NCI-H146 (cell line): Measurements from ENCODE around the gene CARD8.
"Not testable (repeated sequence)": the region's sequence is repeated elsewhere in the genome, so short reads cannot be mapped to it uniquely, and the experiment has no call there.

Experiments
- DNase-seq: peaks from one replicate; lab custom pipeline; 2025; lab: John Stamatoyannopoulos, UW

CARD8 gene

GRCh38 chr19:48260359-48260714 lies 4.6 kb upstream of the CARD8 start:
- DNase-seq = not testable (repeated sequence)

- DNase-seq = not testable (repeated sequence)
These were observed 3.3 kb upstream of the CARD8 start for GRCh38 chr19:48258992-48259391.

DNA sequence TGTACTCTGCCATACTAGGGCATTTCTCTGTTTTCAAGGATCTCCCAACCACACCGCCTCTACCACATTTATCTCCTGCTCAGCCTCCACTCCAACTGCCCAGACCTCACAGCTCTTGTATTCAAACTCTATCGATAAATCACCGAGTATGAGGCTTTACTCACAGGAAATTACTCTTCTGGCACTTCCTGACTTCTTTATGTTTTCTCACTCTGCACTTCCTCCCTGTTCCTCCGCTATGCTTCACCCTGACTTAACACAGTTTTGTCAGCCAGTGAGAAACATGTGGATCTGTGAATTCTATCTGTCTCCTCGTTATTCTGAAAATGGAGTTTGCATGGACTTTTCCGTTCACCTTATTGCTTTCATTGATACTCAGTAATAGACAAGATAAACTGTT lies 2.6 kb upstream of the CARD8 start:
- DNase-seq = no peak

- DNase-seq = no peak
These were observed 1.2 kb downstream of the CARD8 start for GRCh38 chr19:48254529-48254970.

DNA sequence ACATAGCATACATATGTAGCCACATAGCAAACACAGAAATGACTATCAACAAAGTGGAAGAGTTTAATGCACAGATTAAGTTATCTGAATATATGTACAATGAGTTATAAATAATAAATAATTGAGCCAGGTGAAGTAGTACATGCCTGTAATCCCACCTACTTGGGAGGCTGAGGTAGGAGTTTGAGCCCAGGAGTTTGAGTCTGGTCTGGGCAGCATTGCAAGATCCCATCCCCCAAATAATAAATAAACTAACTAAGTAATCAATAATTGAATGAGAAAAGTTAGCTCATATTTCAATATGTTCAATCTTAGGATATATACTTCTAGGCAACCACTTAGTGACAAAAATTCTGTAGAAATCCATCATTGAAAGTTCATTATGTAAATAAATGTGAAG lies 1.7 kb downstream of the CARD8 start:
- DNase-seq = no peak

DNA sequence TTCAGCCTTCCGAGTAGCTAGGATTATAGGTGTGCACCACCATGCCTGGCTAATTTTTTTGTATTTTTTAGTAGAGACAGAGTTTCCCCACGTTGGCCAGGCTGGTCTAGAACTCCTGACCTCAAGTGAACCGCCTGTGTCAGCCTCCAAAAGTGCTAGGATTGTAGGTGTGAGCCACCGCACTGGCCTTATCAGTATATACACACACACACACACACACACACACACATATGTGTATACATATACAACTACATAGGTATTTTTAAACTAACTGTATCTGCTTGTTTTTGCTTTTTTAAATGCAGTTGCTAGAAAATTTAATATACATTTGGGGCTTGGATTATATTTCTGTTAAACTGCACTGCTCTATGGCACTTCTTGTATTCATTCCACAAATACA lies 3.1 kb downstream of the CARD8 start:
- no peak for DNase-seq

- no peak for DNase-seq
These were observed 5.3 kb downstream of the CARD8 start for GRCh38 chr19:48250290-48251025.

DNA sequence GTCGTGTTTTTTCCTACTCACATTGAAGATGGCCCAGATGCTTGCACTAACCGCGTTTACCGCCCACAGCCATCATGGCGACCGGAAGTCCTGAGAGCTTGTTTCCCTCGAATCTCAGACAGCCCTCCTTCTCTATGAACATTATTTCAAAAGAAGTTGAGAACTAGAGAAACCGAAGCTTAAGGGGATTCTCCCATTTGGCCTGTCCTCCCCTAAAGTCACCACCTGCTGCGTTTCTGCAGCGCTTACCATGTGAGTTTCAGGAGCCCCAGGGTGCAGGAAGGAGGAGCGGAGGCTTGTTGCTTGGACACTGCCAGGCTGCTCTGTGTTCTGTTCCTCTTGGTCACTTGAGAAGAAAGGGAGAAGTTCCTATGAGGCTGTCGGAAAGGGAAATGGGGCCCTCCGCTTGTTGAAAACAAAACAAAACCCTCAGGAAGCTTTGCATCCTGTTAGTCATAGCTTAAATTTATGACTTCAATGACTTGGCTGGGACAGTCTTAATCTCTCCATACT lies 6.2 kb downstream of the CARD8 start:
- DNase-seq = no peak

GRCh38 chr19:48248081-48248833 lies 7.5 kb downstream of the CARD8 start:
- no peak for DNase-seq

GRCh38 chr19:48247212-48247611 lies 8.5 kb downstream of the CARD8 start:
- DNase-seq = no peak

DNA sequence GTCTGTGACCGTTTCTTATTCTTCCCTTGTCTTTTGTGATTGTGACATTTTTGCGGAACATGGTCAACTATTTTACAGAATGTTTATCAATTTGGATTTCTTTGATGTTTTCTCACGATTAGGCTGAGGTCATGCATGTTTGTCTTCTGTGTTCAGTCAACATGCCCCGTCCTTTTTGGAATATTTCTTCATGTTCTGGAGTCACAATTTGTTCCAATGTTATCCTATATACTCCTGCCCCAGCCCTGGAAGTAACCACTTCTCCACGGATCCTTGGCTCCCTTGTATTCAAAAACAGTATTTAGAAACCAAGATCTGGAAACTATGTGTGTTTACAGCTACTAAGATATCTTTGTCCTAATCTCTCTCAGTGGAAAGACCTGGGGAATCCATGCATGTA lies 9.6 kb downstream of the CARD8 start:
- DNase-seq = no peak

DNA sequence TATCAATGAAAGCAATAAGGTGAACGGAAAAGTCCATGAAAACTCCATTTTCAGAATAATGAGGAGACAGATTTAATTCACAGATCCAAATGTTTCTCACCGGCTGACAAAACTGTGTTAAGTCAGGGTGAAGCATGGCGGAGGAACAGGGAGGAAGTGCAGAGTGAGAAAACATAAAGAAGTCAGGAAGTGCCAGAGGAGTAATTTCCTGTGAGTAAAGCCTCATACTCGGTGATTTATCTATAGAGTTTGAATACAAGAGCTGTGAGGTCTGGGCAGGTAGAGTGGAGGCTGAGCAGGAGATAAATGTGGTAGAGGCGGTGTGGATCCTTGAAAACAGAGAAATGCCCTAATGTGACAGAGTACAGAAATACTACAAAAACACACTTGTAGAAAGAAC lies 11.4 kb downstream of the CARD8 start:
- no peak for DNase-seq

GRCh38 chr19:48241771-48242170 lies 13.9 kb downstream of the CARD8 start:
- DNase-seq = not testable (repeated sequence)

GRCh38 chr19:48239582-48240141 lies 16.1 kb downstream of the CARD8 start:
- no peak for DNase-seq

DNA sequence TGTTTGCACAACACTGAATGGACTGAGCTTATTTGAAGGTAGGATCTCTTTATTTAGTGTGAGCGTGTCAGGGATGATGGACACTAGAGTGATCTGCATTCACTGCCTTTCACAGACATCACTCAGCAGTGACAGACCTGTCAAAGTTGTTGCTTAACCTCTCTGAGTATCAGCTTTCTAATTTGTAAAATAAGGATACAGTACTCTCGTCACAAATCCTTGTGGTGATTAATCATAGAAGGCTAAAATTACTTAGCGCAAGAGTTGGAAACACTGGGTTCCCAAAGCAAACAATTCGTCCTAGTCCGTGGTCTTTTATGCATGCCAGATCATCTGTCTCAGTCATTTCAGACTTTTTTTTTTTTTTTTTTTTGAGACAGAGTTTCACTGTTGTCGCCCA lies 16.6 kb downstream of the CARD8 start:
- no peak for DNase-seq

DNA sequence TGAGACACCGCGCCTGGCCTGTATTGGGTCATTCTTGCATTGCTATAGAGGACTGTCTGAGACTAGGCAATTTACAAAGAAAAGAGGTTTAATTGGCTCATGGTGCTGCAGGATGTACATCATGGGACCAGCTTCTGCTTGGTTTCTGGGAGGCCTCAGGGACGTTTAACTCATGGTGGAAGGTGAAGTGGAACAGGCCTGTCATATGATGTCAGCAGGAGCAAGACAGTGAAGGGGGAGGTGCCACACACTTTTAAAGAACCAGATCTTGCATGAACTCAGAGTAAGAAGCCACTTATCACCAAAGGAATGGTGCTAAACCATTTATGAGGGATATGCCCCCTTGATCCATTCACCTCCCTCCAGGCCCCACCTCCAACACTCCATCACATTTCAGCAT lies 18.7 kb downstream of the CARD8 start:
- DNase-seq = no peak

- DNase-seq = no peak
These were observed 25.1 kb downstream of the CARD8 start for GRCh38 chr19:48230555-48231129.

DNA sequence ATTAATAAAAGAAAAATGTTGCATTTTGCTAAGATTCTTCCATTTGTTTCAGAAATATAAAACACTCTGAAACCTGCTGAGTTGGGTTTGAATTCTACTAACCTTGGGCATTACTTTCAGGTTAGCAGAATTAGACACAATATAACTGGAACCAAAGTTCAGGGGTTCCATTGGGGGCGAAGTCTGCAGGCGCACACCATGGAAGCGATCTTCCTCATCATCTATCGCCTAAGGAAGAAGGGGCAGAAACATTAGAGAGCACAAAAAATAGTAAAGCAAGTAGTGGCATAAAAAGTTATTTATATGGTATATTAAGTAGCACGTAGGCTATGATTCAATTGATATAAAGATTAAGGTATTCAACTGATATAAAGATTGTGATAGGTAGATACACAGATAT lies 34.1 kb downstream of the CARD8 start:
- DNase-seq = no peak

GRCh38 chr19:48220784-48221183 lies 34.9 kb downstream of the CARD8 start:
- DNase-seq = not testable (repeated sequence)

DNA sequence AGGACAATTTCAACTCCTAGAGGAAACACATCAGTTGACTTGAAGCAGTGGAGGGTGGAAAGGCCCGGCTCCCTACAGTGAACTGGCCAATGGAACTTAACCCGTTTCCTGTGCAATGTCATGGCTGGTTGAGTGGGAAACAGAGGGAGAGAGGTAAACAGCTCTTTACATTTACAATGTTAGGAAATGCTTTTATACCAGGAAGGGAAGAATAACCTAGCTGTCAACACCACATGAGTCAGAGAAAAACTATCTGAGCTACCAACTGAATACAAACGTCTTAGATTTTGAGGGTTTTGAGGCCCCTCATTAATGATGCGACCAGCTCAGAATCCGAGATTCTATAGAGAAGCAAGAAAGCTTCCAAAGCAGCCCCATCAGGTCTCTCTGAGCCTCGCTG lies 36.7 kb downstream of the CARD8 start:
- DNase-seq = no peak

DNA sequence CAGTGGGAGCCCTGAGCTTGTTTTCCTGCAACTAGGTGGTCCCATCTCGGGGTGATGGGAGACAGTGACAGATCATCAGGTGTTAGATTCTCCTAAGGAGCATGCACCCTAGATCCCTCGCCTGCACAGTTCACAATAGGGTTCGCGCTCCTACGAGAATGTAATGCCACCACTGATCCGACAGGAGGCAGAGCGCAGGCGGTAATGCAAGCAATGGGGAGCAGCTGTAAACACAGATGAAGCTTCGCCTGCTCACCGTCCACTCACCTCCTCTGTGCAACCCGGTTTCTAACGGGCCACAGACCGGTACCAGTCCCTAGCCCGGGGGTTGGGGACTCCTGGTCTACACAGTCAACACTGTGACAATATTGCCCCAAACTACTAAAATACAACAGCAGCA lies 38.8 kb downstream of the CARD8 start:
- DNase-seq = no peak

DNA sequence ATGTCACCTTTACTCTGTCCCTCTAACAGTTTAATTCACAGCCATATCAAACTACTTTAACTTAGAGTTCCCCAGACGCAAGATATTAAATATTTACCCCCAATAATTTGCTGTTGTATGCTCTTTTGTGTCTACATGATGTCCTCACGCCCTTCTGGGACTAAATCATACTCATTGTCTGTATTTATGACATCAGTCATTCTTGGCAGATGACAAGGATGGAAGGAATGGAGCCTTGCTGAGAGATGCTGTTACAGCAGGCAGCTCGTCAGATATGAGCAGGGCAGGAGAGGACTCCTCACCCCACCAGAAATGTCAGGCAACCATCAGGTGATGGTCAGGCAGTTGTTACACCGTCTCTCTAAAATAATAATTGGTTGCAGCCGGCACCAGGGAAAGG lies 41.8 kb downstream of the CARD8 start:
- DNase-seq = no peak

DNA sequence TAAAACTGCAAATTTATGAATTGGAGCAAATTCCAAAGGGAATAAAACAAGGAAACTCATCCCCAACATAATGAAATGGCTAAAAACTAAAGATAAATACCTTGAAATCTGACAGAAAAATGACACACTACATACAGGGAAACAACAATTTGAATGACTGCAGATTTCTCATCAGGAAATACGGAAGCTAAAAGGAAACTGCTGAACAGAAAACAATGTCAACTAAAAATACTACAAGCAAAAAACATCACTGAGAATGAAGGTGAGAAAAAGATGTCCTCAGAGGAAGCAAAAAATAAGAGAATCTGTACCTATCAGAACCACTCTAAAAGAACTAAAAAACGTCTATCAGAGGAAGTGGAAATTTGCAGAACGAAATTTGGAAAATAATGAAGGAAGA lies 45.7 kb downstream of the CARD8 start:
- no peak for DNase-seq
